Measurements from ENCODE around the gene SSTR5. TPM values are rescaled to one million over a fixed set of nuclear protein-coding genes. Genes with fewer than 3 reads are reported as not detected.

The SSTR5 gene
- total RNA-seq, 1 donor from 2014 or later = 1.3 TPM

GRCh38 chr16:1054660-1055556 lies 17.6 kb upstream of the SSTR5 start:
- peaks cover 4% of the 10 kb centered on the region for H3K27me3 Mint-ChIP-seq (ENCODE audit: unreplicated experiment)
- H3K4me3 Mint-ChIP-seq (ENCODE audit: unreplicated experiment) = no peak overlapping the region
- DNase-seq = peak; percentile 89
- H3K9me3 Mint-ChIP-seq (ENCODE audit: unreplicated experiment) = peaks cover 5% of the 10 kb centered on the region
- H3K4me1 Mint-ChIP-seq (ENCODE audit: low read depth, unreplicated experiment) = no peaks in the 10 kb centered on the region
- peak; percentile 93 for TF ChIP-seq CTCF (IDR thresholded peaks at IDR 0.05; ENCODE audit: partially characterized antibody, unreplicated experiment)
- H3K36me3 Mint-ChIP-seq (ENCODE audit: unreplicated experiment) = peaks cover 6% of the 10 kb centered on the region
- no peak overlapping the region for H3K27ac Mint-ChIP-seq (ENCODE audit: unreplicated experiment)

DNA sequence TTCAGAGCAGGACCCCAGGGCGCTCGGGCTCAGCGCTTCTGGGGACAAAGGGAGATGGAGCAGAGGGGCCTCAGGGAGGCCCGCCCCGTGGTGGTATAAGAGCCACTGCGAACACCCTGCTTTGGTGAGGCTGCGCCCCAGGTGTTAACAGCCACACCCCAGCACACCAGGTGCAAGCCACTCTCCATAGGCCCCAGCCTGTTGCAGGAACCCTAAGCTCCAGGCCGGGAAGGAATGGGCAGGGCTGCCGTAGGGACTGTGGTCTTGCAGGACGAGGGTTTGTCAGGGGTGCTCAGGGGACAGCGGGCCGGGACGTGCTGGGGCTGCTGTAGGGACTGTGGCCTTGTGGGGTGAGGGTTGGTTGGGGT lies 17.0 kb upstream of the SSTR5 start:
- Mint-ChIP-seq H3K9me3 (ENCODE audit: unreplicated experiment) (peaks cover 6% of the 10 kb centered on the region), H3K27ac (ENCODE audit: unreplicated experiment) (no peak overlapping the region), H3K4me3 (ENCODE audit: unreplicated experiment) (no peak overlapping the region), H3K27me3 (ENCODE audit: unreplicated experiment) (peaks cover 4% of the 10 kb centered on the region), H3K4me1 (ENCODE audit: low read depth, unreplicated experiment) (no peaks in the 10 kb centered on the region), H3K36me3 (ENCODE audit: unreplicated experiment) (peaks cover 6% of the 10 kb centered on the region)
- TF ChIP-seq CTCF (IDR thresholded peaks at IDR 0.05; ENCODE audit: partially characterized antibody, unreplicated experiment) = no peak
- DNase-seq = no peak

GRCh38 chr16:1056196-1056595 lies 16.4 kb upstream of the SSTR5 start:
- Mint-ChIP-seq H3K27me3 (ENCODE audit: unreplicated experiment) (peaks cover 2% of the 10 kb centered on the region), H3K27ac (ENCODE audit: unreplicated experiment) (no peak overlapping the region), H3K9me3 (ENCODE audit: unreplicated experiment) (peaks cover 7% of the 10 kb centered on the region), H3K4me1 (ENCODE audit: low read depth, unreplicated experiment) (no peaks in the 10 kb centered on the region), H3K4me3 (ENCODE audit: unreplicated experiment) (no peak overlapping the region), H3K36me3 (ENCODE audit: unreplicated experiment) (peaks cover 6% of the 10 kb centered on the region)
- DNase-seq = no peak
- no peak for TF ChIP-seq CTCF (IDR thresholded peaks at IDR 0.05; ENCODE audit: partially characterized antibody, unreplicated experiment)

GRCh38 chr16:1057252-1057932 lies 15.2 kb upstream of the SSTR5 start:
- Mint-ChIP-seq H3K9me3 (ENCODE audit: unreplicated experiment) (peaks cover 6% of the 10 kb centered on the region), H3K4me3 (ENCODE audit: unreplicated experiment) (no peak overlapping the region), H3K36me3 (ENCODE audit: unreplicated experiment) (peaks cover 6% of the 10 kb centered on the region), H3K4me1 (ENCODE audit: low read depth, unreplicated experiment) (no peaks in the 10 kb centered on the region), H3K27me3 (ENCODE audit: unreplicated experiment) (peaks cover 2% of the 10 kb centered on the region), H3K27ac (ENCODE audit: unreplicated experiment) (no peak overlapping the region)
- peak; percentile 88 for DNase-seq
- TF ChIP-seq CTCF (IDR thresholded peaks at IDR 0.05; ENCODE audit: partially characterized antibody, unreplicated experiment) = peak; percentile 99

- Mint-ChIP-seq H3K36me3 (ENCODE audit: unreplicated experiment) (peaks cover 6% of the 10 kb centered on the region), H3K9me3 (ENCODE audit: unreplicated experiment) (peaks cover 6% of the 10 kb centered on the region), H3K27me3 (ENCODE audit: unreplicated experiment) (peaks cover 2% of the 10 kb centered on the region), H3K4me3 (ENCODE audit: unreplicated experiment) (no peak overlapping the region), H3K4me1 (ENCODE audit: low read depth, unreplicated experiment) (no peaks in the 10 kb centered on the region), H3K27ac (ENCODE audit: unreplicated experiment) (no peak overlapping the region)
- no peak for TF ChIP-seq CTCF (IDR thresholded peaks at IDR 0.05; ENCODE audit: partially characterized antibody, unreplicated experiment)
- DNase-seq = no peak
Observed at GRCh38 chr16:1058216-1058615, 14.3 kb upstream of the SSTR5 start.
